DMS79 (cell line): ENCODE data around the gene ZNF724.

Experiments used
- DNase-seq: peaks from one replicate; lab custom pipeline; 2025; lab: John Stamatoyannopoulos, UW

Gene ZNF724

GRCh38 chr19:23241419-23241818, 8.8 kb downstream of the ZNF724 start:
- DNase-seq = no peak

GRCh38 chr19:23222998-23223652, 27.1 kb downstream of the ZNF724 start:
- DNase-seq = no peak

DNA sequence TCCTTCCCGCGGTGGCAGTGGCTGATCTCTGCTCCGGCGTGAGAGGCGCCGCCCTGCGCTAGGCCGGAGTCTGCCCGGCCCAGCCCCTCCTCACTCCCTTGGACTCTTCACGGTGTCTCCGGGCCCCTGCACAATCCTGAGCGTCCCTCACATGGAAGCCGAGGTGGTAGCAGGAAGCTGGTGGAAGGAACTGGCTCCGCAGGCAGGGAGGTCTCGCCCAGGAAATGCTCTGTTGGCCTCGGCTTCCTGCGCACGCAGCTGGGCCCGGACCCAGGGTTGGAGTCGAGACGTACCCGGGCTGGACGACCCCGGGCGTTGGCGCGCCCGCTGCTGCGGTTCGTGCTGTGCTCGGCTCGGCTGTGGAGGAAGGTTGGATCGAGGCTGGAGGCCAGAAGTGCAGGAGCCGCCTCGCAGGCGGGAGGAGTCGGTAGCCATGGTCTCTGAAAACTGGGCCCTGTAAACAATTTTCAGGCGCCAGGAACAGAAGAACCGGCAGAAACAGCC, 46.3 kb downstream of the ZNF724 start:
- DNase-seq = no peak

DNA sequence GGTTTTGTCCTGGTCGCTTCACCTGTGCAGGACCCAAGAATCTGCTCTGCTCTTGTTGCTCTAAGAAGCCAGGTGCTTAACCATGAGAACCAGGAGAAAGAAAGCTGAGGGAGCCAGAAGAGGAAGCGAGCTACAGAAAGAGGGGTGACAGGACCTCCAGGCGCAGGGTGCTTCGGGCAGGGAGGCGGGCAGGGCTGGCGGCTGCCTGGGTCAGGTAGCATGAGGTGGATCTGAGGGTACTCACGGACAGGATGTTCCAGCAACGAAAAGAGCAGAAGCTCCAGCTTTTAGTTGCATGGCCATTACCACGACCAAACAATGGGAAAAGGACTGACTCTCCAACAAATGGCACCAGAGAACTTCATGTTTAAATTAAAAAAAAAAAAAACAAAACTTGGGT, 59.9 kb downstream of the ZNF724 start:
- no peak for DNase-seq

GRCh38 chr19:23183251-23183650, 66.9 kb downstream of the ZNF724 start:
- DNase-seq = no peak
